KMS-11 (cell line): ENCODE measurements around the gene TBK1.

Source experiments
- H2AFZ ChIP-seq: fragments of 200-600 bp; sonication (generic); 2 replicates; pipeline ENCODE4 v1.6.1; 2016; ENCODE audit warnings: antibody characterized with exemption, mixed run types, low read depth
- H3K27ac ChIP-seq: fragments of 200-600 bp; sonication (generic); 2 replicates; pipeline ENCODE4 v1.6.1; 2016; ENCODE audit warnings: mild to moderate bottlenecking, mixed run types
- H3K27me3 ChIP-seq: fragments of 200-600 bp; sonication (generic); 2 replicates; pipeline ENCODE4 v1.6.1; 2017; ENCODE audit warnings: mild to moderate bottlenecking, low read depth, mixed run types, moderate library complexity; ENCODE audit not compliant: insufficient read depth
- H3K36me3 ChIP-seq: fragments of 200-600 bp; sonication (generic); 2 replicates; pipeline ENCODE4 v1.6.1; 2017; ENCODE audit warnings: mild to moderate bottlenecking, mixed run types; ENCODE audit not compliant: insufficient read depth
- H3K4me1 ChIP-seq: fragments of 200-600 bp; sonication (generic); 2 replicates; pipeline ENCODE4 v1.6.1; 2016; ENCODE audit warnings: mild to moderate bottlenecking, low read depth, mixed run types; ENCODE audit not compliant: poor library complexity, severe bottlenecking
- H3K4me2 ChIP-seq: fragments of 200-600 bp; sonication (generic); 2 replicates; pipeline ENCODE4 v1.7.0; 2016; ENCODE audit warnings: mild to moderate bottlenecking, mixed run types
- H3K4me3 ChIP-seq: fragments of 200-600 bp; sonication (generic); IDR thresholded peaks from 2 replicates; pipeline ENCODE4 v1.6.1; 2017; ENCODE audit warnings: low read depth, low read length, mixed read lengths; ENCODE audit not compliant: insufficient read depth
- H3K79me2 ChIP-seq: fragments of 200-600 bp; sonication (generic); 2 replicates; pipeline ENCODE4 v1.6.1; 2016; ENCODE audit warnings: low read depth, mixed run types; ENCODE audit not compliant: insufficient read depth
- H3K9ac ChIP-seq: fragments of 200-600 bp; sonication (generic); 2 replicates; pipeline ENCODE4 v1.6.1; 2016; ENCODE audit warnings: mild to moderate bottlenecking, mixed run types
- H4K20me1 ChIP-seq: fragments of 200-600 bp; sonication (generic); 2 replicates; pipeline ENCODE4 v1.6.1; 2016; ENCODE audit warnings: mild to moderate bottlenecking, mixed run types; ENCODE audit not compliant: insufficient read depth
- TF ChIP-seq, protein P1 (sequence below): fragments of 200-600 bp; sonication (generic); conservative IDR thresholded peaks from 2 replicates; pipeline ENCODE4 v1.6.1; 2017; ENCODE audit warnings: low read depth, mild to moderate bottlenecking, antibody characterized with exemption, low read length, moderate library complexity, mixed read lengths

The TBK1 gene

DNA sequence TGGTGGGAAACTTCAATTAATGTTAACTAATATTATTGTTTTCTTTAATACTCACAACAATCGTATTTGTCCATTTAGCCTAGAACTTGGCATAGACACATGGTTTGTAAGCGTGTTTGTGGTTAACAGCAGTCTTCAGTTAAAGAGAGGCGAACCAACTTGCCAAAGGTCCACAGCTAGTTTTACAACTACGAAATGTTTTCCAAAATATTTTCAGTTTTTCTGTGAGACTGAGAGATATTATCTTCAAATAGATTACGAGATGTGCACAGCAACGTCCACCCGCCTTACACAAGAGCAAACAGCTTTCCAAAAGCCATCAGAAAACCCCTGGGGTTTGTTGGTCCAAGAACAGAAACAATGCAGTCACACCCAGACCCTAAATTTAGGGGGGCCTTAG, 99.8 kb downstream of the TBK1 start:
- Histone ChIP-seq H3K36me3 (no peaks in the 10 kb centered on the region), H3K79me2 (no peaks in the 10 kb centered on the region), H3K4me1 (peaks cover 5% of the 10 kb centered on the region), H3K4me2 (no peak overlapping the region), H3K27me3 (no peaks in the 10 kb centered on the region), H3K4me3 (no peak overlapping the region), H3K27ac (no peak overlapping the region), H3K9ac (no peak overlapping the region), H2AFZ (no peak overlapping the region), H4K20me1 (no peaks in the 10 kb centered on the region)
- TF ChIP-seq, protein P1, sequence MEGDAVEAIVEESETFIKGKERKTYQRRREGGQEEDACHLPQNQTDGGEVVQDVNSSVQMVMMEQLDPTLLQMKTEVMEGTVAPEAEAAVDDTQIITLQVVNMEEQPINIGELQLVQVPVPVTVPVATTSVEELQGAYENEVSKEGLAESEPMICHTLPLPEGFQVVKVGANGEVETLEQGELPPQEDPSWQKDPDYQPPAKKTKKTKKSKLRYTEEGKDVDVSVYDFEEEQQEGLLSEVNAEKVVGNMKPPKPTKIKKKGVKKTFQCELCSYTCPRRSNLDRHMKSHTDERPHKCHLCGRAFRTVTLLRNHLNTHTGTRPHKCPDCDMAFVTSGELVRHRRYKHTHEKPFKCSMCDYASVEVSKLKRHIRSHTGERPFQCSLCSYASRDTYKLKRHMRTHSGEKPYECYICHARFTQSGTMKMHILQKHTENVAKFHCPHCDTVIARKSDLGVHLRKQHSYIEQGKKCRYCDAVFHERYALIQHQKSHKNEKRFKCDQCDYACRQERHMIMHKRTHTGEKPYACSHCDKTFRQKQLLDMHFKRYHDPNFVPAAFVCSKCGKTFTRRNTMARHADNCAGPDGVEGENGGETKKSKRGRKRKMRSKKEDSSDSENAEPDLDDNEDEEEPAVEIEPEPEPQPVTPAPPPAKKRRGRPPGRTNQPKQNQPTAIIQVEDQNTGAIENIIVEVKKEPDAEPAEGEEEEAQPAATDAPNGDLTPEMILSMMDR = no peak
